Activated CD4-positive, alpha-beta T cell treated with anti-CD3 and anti-CD28 coated beads, Interleukin-2, amount 10 ng/mL, durations not matched to agents 24 days and 14 days (primary cell): ENCODE results near the gene HPS1. TPM values are rescaled to one million over a fixed set of nuclear protein-coding genes. Genes with fewer than 3 reads are reported as not detected.
A peak's percentile ranks its signal among the peaks of the same experiment; 100 is the strongest.

Source experiments
- DNase-seq: peaks from one replicate; pipeline ENCODE4 v3.0.0; 2022
- H3K27ac Mint-ChIP-seq: one replicate; pipeline ENCODE4 v1.8.0; 2022; ENCODE audit warnings: mild to moderate bottlenecking, mixed read lengths
- H3K27me3 Mint-ChIP-seq: one replicate; pipeline ENCODE4 v1.8.0; 2022; ENCODE audit warnings: mixed read lengths
- H3K36me3 Mint-ChIP-seq: one replicate; pipeline ENCODE4 v1.8.0; 2022; ENCODE audit warnings: low read depth, mild to moderate bottlenecking, mixed read lengths
- H3K4me1 Mint-ChIP-seq: one replicate; pipeline ENCODE4 v1.8.0; 2021; ENCODE audit warnings: mixed read lengths
- H3K4me3 Mint-ChIP-seq: one replicate; pipeline ENCODE4 v1.8.0; 2022; ENCODE audit warnings: mild to moderate bottlenecking, moderate library complexity, mixed read lengths
- H3K9me3 Mint-ChIP-seq: one replicate; pipeline ENCODE4 v1.8.0; 2021; ENCODE audit warnings: mixed read lengths
- intact Hi-C: fragments of 100-400 bp; cut with micrococcal nuclease; formaldehyde crosslinking; loops from one replicate; pipeline ENCODE4 v1.15.1; 2023
- total RNA-seq: library from RNA; stranded (reverse); gene quantifications from 2 replicates; pipeline ENCODE4 v1.2.3, GENCODE V29; 2022

Gene HPS1
- total RNA-seq, 1 donor from 2014 or later, result 58.6 TPM

DNA sequence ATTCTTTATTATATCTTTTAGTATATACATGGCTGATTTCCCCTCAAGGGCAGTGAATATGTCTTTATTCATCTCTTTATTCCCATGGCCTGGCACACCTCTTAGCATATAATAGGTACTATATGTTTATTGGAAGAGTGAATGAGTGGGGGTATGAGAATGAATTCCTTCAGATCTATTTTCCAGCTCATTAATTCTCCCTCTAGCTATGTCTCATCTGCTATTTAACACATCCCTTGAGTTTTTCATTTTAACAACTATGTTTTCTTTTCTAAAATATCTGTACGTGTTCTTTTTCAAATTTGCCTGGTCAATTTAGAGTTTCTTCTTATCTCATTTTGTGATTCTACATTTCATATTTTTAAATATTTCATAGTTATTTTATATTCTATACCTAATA lies 14.4 kb downstream of the HPS1 start:
- no peaks in the 10 kb centered on the region for H3K4me1 Mint-ChIP-seq
- DNase-seq, result no peak
- H3K27me3 Mint-ChIP-seq, result no peaks in the 10 kb centered on the region
- peaks cover 3% of the 10 kb centered on the region for H3K9me3 Mint-ChIP-seq
- no peak overlapping the region for H3K27ac Mint-ChIP-seq
- no peak overlapping the region for H3K4me3 Mint-ChIP-seq
- peaks cover 61% of the 10 kb centered on the region for H3K36me3 Mint-ChIP-seq
- intact Hi-C loops, result no loop called here

DNA sequence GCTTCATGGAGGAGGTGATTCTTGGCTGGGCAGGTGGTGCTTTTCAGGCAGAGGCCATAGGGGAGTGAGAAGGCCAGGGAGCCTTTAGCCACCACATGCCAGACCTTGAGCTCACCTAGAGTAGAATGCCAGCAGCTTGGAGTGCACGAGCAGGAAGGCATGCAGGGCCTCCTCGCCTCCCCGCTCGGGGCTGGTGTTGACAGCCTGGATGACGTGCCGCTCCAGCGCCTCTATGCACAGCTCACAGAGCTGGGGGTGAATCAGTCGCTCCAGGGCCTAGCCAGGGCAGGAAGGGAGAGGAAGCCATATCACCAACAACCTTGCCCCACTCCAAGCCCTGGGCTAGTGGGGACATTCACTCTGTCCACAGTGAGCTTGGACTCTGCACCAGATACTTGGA lies 15.7 kb downstream of the HPS1 start:
- intact Hi-C loops, result no loop called here
- no peak for DNase-seq
- peaks cover 3% of the 10 kb centered on the region for H3K9me3 Mint-ChIP-seq
- H3K27ac Mint-ChIP-seq, result no peak overlapping the region
- H3K27me3 Mint-ChIP-seq, result no peaks in the 10 kb centered on the region
- H3K36me3 Mint-ChIP-seq, result peaks cover 55% of the 10 kb centered on the region
- H3K4me3 Mint-ChIP-seq, result no peak overlapping the region
- H3K4me1 Mint-ChIP-seq, result no peaks in the 10 kb centered on the region

DNA sequence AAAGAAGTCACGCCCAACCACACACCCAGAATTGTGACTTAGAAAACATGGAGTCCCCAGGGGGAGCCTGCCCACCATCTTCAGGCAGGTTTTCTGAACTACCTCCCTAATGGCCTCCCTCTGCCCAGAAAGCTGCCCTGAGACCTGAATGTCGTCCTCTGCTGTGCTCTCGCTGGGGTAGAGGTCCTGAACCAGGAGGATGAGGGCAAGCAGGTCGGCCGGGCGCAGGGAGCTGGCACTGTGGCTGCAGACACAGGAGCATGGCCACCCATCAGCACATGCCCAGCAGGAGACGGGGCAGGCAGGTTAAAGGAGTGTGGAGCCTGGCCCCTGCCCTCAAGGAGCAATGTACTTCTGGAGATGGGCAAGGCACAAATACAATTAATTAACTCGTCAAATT lies 16.3 kb downstream of the HPS1 start:
- no peaks in the 10 kb centered on the region for H3K27me3 Mint-ChIP-seq
- no peaks in the 10 kb centered on the region for H3K4me1 Mint-ChIP-seq
- H3K9me3 Mint-ChIP-seq, result peaks cover 3% of the 10 kb centered on the region
- intact Hi-C loops, result no loop called here
- no peak overlapping the region for H3K4me3 Mint-ChIP-seq
- H3K36me3 Mint-ChIP-seq, result peaks cover 49% of the 10 kb centered on the region
- peak overlapping the region; percentile 1 for H3K27ac Mint-ChIP-seq
- no peak for DNase-seq

DNA sequence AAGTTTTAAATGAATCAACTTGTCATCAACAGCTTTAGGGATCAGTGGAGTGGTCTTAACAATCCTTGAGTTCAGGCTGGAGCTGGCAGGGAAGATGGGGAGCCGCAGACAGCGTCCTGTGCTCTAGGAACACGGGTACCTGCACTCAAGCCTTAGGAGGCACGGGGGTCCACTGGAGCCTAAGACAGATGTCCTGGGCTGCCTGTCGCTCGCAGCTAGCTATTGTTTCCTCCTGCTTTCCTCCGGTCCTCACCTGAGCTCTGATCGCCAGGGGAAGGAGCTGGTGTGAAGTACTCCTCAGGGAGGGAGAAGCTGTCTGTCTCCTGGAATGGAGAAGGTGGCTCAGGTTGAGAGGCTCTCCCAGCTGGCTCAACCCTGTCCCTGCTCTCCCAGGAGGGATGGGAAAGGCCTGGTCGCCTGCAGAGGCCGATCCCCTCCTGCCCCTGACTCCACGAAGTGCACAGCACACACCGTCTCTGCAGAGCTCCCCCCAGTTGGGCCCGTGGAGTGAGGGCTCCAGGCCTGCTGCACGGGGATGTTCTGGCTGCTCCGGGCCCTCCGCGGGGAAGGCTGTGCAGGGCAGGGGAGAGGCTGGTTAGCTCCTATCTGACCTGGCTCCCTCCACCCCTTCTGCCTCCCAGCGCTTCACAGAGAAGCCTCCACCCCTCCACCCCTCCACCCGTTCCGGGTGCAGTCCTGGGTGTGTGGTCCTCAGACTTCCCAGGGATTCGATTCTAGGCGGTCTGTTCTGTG lies 17.2 kb downstream of the HPS1 start:
- intact Hi-C loops, result no loop called here
- no peaks in the 10 kb centered on the region for H3K27me3 Mint-ChIP-seq
- DNase-seq, result no peak
- H3K9me3 Mint-ChIP-seq, result peaks cover 3% of the 10 kb centered on the region
- no peaks in the 10 kb centered on the region for H3K4me1 Mint-ChIP-seq
- H3K36me3 Mint-ChIP-seq, result peaks cover 40% of the 10 kb centered on the region
- no peak overlapping the region for H3K4me3 Mint-ChIP-seq
- no peak overlapping the region for H3K27ac Mint-ChIP-seq

DNA sequence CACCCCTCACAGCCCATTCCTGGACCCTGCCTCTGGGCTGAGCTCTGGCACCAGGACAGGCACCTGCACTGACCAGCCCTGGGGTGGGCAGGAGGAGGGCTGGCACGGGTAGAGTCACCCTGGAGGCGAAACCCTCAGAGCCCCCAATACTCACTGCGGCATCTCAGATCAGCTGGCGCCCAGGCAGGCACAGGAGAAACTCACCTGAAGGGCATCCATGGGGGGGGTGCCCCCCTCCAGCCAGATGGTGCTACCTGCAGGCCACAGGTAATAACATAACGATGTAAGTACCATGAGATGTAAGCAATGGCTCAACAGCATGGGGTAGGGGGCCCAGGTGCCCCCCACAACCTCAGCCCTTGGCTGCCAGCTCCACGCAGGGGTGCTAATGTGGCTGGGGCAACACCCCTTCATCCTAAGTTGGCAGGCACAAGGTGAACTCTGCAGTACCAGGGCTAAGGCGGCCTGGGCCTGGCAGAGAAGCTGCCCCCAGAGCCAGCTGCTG lies 19.7 kb downstream of the HPS1 start:
- no peak for DNase-seq
- intact Hi-C loops, result no loop called here
- Mint-ChIP-seq H3K27me3 (no peaks in the 10 kb centered on the region), H3K27ac (no peak overlapping the region), H3K4me1 (no peaks in the 10 kb centered on the region), H3K4me3 (no peak overlapping the region), H3K36me3 (peaks cover 28% of the 10 kb centered on the region), H3K9me3 (peaks cover 3% of the 10 kb centered on the region)

DNA sequence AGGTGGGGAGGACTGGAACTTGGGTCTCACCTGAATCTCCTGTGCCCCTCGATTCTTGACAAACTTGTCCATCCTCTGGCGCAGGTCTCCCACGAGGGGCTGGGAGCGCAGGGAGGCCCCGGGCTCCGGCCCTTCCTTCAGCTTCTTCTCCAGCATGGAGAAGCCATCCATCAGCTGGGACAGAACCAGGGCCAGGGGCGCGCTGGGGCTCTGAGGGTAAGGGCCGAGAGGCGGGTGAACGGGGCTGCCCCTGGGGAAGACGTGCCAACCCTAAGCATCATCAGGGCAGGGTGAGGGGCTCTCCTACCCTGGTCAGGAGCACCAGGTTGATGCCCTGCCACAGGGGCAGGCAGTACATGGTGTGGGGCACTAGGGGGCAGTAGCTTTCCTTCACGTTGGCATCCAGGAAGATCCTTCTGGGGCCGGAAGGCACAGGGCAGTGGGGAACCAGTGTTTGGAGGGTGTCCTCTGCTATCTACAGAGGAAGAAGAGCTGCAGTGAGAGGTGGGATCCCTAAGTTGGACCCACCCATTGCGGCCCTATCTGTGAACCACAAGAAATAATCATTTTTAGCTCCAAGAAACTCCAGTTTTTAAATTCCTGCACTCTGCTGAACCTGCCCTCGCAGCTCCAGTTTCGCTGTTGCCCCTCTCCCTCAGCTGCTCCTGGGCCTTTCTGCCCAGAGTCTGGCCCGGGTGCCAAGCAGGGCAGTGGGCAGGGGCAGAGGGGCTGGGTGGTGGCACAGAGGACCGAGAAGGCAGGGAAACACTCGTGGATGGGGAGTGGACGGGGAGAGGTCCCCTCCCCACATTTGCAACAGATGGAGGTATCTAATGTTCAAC lies 21.0 kb downstream of the HPS1 start:
- no peaks in the 10 kb centered on the region for H3K9me3 Mint-ChIP-seq
- H3K27ac Mint-ChIP-seq, result no peak overlapping the region
- no peaks in the 10 kb centered on the region for H3K4me1 Mint-ChIP-seq
- DNase-seq, result peak; percentile 80
- intact Hi-C loops, result no loop called here
- H3K27me3 Mint-ChIP-seq, result no peaks in the 10 kb centered on the region
- H3K36me3 Mint-ChIP-seq, result peaks cover 17% of the 10 kb centered on the region
- no peak overlapping the region for H3K4me3 Mint-ChIP-seq

DNA sequence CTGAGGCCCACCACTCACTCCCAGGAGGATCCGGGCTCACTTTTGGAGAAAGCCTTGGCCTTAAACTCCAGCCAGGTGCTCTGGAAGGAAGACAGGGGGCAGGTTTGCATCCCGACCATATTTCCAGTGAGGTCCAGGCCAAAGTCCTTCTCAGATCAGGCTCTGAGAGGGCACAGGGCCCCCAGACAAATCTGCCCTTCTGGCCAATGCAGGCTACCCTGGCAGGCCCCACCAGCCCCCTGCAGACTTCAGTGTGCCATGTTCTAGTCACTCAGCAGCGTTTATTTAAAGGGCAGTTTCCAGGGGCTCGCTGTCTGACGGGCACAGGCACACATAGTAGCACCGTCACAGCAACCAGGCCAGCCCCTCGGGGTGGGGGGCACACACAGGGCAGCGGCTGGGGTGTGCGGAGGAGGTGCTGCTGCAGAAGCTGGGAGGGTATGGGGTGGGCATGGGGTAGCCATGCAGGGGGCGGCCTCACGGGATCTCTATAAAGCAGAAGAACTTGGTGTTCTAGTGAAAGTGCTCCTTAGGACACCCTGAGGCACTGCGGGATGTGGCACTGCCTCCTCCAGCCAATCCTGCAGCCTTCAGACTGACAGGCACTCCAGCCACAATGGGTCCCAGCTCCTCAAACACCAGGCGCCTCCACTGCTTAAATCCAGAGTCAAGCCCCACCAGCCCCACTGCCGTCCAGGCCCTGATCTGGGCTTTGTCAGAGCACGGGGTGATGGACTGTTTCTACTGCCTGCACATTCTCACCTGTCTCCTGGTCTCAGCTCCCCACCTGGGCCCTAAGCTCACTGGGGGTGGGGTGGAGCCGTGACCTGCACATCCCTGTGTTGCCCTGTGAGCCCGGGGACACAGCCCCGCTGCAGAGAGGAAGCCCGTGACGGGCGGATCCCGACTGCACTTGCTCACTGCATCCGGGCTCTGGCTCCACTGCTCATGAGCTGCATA lies 22.2 kb downstream of the HPS1 start:
- Mint-ChIP-seq H3K4me3 (no peak overlapping the region), H3K9me3 (no peaks in the 10 kb centered on the region), H3K27me3 (no peaks in the 10 kb centered on the region), H3K27ac (no peak overlapping the region), H3K36me3 (peaks cover 14% of the 10 kb centered on the region), H3K4me1 (no peaks in the 10 kb centered on the region)
- no peak for DNase-seq
- intact Hi-C loops, result no loop called here

DNA sequence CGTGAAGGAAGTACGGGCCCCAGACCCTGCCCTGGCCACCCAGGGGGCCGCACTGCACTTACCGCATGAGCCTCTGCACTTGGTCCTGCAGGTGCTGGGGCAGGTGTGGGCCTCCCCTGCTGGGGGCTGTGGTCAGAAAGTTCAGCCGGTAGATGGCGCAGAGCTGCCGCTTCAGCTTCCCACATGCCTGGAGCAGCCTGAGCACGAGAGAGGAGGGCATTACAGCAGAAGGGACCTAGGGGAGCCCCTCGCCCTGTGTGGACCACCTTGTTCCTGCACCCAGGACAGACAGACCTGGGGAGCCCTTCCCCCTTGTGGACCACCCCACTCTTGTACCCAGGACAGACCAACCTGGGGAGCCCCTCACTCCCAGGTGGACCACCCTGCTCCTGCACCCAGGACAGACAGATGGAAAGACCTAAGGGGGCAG lies 23.0 kb downstream of the HPS1 start:
- Mint-ChIP-seq H3K4me1 (no peaks in the 10 kb centered on the region), H3K36me3 (peaks cover 19% of the 10 kb centered on the region), H3K27ac (no peak overlapping the region), H3K4me3 (no peak overlapping the region), H3K9me3 (no peaks in the 10 kb centered on the region), H3K27me3 (no peaks in the 10 kb centered on the region)
- no peak for DNase-seq
- intact Hi-C loops, result no loop called here

DNA sequence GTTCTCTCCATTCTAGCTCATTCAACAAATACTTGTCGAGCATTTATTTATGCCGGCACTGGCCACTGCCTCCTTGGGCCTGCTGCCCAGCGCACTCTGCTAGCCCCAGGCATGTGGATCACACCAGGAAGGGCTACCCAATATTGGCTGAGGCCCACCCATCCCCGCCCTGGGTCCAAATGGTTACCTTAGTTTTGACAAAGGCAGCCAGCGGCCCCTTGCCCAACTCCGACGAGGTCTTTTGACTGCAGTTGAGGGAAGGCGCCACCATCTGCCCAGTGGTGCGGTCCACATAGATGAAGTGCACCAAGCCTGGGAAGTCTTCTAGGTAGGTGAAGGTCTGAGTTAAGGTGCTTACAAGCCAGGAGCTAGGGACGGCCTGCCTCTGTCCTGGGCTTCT lies 24.6 kb downstream of the HPS1 start:
- no peaks in the 10 kb centered on the region for H3K9me3 Mint-ChIP-seq

DNA sequence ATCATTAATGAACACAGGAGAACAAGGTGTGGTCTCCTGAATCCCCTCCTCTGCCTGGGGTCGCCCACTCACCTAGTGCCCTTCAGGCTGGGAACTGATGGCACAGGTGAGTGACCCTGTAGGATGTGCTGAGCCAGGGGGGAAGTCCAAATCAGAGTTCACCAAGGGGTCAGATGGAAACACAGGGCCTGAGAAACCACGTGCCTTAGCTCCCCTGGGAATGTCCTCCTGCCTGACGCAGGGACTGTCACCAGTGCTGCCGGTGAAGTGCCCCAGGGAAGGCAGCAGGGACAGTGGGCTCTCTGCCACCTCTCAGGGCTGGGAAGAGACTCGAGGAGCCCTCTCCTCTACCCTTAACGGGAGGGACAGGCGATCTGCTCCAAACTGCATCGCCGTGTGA lies 25.9 kb downstream of the HPS1 start:
- DNase-seq, result no peak
- no peak overlapping the region for H3K4me3 Mint-ChIP-seq
- peaks cover 18% of the 10 kb centered on the region for H3K36me3 Mint-ChIP-seq
- no peaks in the 10 kb centered on the region for H3K27me3 Mint-ChIP-seq
- no peaks in the 10 kb centered on the region for H3K9me3 Mint-ChIP-seq
- H3K27ac Mint-ChIP-seq, result no peak overlapping the region
- intact Hi-C loops, result no loop called here
- H3K4me1 Mint-ChIP-seq, result no peaks in the 10 kb centered on the region

More for the DNA sequence above, 24.6 kb downstream of the HPS1 start:
- Mint-ChIP-seq H3K4me1 (no peaks in the 10 kb centered on the region), H3K36me3 (peaks cover 18% of the 10 kb centered on the region), H3K4me3 (no peak overlapping the region), H3K27ac (no peak overlapping the region), H3K27me3 (no peaks in the 10 kb centered on the region)
- DNase-seq, result no peak
- intact Hi-C loops, result no loop called here

DNA sequence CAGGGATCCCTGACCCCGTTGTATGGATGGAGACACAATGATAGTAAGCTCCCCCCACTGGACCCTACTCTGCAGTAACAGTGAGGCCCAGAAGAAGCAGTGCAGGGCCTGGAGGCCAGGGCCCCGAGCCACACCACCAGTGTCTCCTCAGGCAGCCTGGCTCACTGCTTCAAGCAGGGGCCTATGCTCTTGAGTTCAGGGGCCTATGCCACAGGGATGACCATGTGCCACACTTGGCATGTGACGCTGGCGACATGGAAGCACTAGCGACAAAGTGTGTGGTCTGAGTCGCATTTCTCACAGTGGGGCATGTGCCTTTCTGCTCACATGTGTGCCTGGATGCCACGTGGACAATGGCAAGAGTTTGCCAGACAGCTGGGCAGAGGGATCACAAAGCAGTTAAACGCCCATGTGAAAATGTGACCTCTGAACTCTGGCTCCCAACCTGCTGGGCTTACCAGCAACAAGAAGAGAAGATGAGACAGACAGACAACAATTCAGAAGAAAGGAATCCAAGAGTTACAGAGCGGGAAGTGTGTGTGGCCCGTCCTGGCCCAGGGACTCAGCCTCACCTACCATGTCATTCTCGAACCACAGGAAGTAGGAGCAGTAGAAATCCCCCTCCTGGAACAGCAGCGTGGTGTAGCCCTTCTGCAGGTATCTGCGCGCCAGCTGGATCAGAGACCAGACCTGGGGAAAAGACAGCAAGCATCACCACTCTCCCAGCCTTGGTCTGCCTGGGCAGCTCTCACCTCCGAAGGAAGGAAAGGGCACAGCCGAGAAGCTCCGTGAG lies 27.1 kb downstream of the HPS1 start:
- peaks cover 20% of the 10 kb centered on the region for H3K36me3 Mint-ChIP-seq
- no peaks in the 10 kb centered on the region for H3K9me3 Mint-ChIP-seq
- no peak overlapping the region for H3K27ac Mint-ChIP-seq
- no peak for DNase-seq
- H3K4me3 Mint-ChIP-seq, result no peak overlapping the region
- H3K27me3 Mint-ChIP-seq, result no peaks in the 10 kb centered on the region
- intact Hi-C loops, result no loop called here
- H3K4me1 Mint-ChIP-seq, result peaks cover 6% of the 10 kb centered on the region

DNA sequence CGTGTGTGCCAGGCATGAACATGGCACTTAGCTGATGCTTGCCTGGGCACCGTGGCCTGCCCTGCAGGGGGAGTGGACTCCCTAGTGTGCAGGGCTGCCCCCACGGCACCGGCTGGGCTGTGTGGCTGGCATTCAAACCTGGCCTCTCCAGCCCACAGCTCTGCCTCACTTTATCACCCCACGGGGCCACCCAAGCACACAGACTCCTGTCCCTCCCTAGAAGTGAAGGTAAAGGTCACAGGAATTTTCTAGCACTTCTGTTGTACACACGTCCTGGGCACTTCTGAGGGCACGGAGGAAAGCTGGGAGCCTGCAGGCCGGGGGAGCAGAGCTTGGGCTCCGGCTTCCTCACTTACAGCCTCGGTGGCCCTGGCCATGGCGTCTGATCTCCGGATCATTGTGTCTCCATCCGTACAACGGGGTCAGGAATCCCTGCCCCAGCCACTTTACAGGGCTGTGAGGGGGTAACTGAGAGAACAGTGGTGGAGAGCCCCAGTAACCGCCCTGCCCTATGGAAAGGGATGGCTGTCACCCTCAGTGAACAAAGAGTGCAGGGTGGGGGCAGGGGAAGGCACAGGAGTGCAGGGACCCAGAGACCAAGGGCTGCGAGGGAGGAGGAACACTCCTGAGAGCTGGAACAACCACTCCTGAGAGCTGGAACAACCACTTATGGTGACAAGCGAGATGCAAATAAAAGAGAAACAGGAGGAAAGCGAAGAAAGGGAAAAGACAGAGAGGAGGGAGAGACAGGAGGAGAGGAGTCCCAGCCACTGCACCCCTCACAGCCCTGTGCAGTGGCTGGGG lies 27.9 kb downstream of the HPS1 start:
- H3K4me3 Mint-ChIP-seq, result no peak overlapping the region
- H3K4me1 Mint-ChIP-seq, result peaks cover 10% of the 10 kb centered on the region
- intact Hi-C loops, result no loop called here
- no peak overlapping the region for H3K27ac Mint-ChIP-seq
- no peaks in the 10 kb centered on the region for H3K27me3 Mint-ChIP-seq
- H3K9me3 Mint-ChIP-seq, result no peaks in the 10 kb centered on the region
- DNase-seq, result no peak
- H3K36me3 Mint-ChIP-seq, result peaks cover 18% of the 10 kb centered on the region
